Neural progenitor cell (in vitro differentiated cells): Measurements from ENCODE around the gene CPXM1.

Experiments
- EZH2 ChIP-seq: fragments of 200-600 bp; sonication (generic); IDR thresholded peaks from 2 replicates; pipeline ENCODE4 v1.6.1; 2017; ENCODE audit warnings: antibody characterized with exemption, mild to moderate bottlenecking, moderate library complexity
- EZH2phosphoT487 ChIP-seq: fragments of 200-600 bp; sonication (generic); IDR thresholded peaks from 2 replicates; pipeline ENCODE4 v1.6.1; 2017; ENCODE audit warnings: antibody characterized with exemption
- TF ChIP-seq, protein P1 (sequence below): fragments of 200-600 bp; sonication (generic); IDR thresholded peaks from 2 replicates; pipeline ENCODE4 v1.5.1; 2017; ENCODE audit warnings: antibody characterized with exemption, mild to moderate bottlenecking

DNA sequence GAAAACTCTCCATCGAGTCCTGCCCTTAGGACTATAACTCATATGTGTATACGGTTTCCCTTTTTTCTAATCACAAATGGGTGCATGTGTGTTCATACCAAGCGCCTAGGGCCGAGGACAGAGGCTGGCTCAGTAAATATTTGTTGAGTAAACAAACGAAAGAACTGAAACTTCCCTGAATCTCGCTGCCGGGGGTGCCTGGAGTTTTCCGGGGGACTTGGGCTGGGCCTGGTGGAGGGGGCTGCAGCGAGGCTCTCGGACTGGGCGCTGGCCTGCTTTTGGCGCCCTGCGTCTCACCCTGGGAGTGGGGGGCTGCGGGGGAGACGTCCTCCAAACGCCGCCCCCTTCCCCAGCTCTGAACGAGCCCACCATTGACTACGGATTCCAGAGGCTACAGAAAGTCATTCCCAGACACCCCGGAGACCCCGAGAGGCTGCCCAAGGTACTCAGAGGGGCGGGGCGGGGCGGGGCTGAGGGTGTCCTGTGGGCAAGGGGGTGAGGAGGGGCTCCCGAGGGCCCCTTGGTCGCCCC lies 49.0 kb downstream of the CPXM1 start:
- TF ChIP-seq, protein P1, sequence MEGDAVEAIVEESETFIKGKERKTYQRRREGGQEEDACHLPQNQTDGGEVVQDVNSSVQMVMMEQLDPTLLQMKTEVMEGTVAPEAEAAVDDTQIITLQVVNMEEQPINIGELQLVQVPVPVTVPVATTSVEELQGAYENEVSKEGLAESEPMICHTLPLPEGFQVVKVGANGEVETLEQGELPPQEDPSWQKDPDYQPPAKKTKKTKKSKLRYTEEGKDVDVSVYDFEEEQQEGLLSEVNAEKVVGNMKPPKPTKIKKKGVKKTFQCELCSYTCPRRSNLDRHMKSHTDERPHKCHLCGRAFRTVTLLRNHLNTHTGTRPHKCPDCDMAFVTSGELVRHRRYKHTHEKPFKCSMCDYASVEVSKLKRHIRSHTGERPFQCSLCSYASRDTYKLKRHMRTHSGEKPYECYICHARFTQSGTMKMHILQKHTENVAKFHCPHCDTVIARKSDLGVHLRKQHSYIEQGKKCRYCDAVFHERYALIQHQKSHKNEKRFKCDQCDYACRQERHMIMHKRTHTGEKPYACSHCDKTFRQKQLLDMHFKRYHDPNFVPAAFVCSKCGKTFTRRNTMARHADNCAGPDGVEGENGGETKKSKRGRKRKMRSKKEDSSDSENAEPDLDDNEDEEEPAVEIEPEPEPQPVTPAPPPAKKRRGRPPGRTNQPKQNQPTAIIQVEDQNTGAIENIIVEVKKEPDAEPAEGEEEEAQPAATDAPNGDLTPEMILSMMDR, result no peak
- peak; percentile 74 for TF ChIP-seq EZH2
- TF ChIP-seq EZH2phosphoT487, result peak; percentile 88
